Measurements from ENCODE around the gene MKX.

- TF ChIP-seq POLR2A (IDR thresholded peaks at IDR 0.05) (no peak), CTCF (IDR thresholded peaks at IDR 0.05) (no peak), POLR2AphosphoS5 (IDR thresholded peaks at IDR 0.05) (no peak)
Observed at GRCh38 chr10:27673065-27673464, 72.6 kb downstream of the MKX start.
